AG20443 (cell line): ENCODE data around the gene ARID1B.

Experiments used
- DNase-seq: peaks from one replicate; pipeline ENCODE4 v3.0.0; 2012; ENCODE audit warnings: low spot score, mixed read lengths

ARID1B gene

DNA sequence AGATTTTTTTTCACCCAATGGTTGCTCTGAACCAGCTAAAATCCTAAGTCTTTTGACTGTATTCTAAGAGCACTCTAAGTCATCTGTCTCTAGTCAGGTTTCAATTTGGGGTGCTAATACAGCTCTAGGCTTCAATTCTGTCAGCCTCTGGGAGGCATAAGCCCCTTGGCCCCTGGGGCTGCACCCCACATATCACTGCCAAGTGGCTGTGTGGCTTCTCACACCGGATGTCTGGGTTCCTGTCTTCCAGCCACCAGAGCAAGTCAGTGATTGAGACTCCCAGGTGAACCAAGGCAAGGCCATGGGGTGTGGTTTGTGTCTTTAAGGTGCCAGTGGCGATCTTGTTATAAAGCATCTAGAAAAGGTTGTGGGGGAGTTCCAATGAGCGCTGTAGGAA is 409.6 kb downstream of the ARID1B start:
- DNase-seq = no peak

GRCh38 chr6:157187182-157188083 is 410.3 kb downstream of the ARID1B start:
- DNase-seq = no peak

GRCh38 chr6:157188213-157188612 is 411.0 kb downstream of the ARID1B start:
- no peak for DNase-seq

DNA sequence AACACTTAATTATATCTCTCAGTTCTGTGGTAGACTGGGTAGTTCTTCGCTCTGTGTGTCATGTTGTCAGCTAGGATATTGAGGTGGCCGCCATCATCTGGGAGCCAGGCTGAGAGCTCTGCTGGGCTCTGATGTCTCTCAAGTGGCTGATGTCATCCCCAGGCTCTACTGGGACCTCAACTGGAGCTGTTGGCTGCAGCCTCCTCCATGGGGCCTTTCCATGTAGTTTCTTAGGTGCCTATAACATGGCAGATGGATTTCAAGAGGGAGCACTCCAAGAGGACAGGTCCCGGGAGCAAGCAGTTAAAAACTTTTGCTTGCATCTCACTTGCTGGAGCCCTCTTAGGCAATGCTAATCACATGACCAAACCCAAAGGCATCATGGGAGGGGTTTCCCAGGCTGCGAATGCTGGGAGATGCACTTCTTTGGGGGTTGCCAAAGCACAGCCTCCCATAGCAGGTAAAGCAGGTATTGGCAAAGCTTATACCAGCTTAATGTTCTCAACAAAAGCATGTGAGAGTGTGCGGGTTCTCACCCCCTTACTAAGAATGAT is 416.3 kb downstream of the ARID1B start:
- no peak for DNase-seq

GRCh38 chr6:157194110-157194509 is 416.9 kb downstream of the ARID1B start:
- DNase-seq = no peak

GRCh38 chr6:157194643-157195042 is 417.5 kb downstream of the ARID1B start:
- no peak for DNase-seq

DNA sequence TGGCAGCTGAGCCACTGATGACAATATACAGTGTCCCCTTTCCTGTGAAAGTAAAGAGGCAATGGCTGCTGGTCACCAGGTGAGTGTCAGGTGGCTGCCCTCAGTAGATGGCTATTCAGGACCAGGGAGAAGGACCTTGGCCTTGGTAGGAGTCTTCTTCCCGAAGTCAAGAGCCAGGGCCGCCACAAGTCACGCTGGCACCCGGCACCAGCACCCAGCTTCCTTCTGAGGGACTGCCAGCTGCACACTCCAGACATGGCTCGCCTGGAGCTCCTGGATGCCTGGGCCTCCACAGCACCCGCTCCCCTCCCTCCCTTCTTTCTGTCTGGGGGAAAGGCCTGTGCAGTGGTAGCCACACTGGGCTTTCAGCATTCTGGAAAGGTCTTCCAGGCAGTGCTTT is 419.2 kb downstream of the ARID1B start:
- no peak for DNase-seq

- no peak for DNase-seq
Observed at GRCh38 chr6:157198425-157199279, 421.5 kb downstream of the ARID1B start.

GRCh38 chr6:157200117-157200516 is 422.9 kb downstream of the ARID1B start:
- no peak for DNase-seq

DNA sequence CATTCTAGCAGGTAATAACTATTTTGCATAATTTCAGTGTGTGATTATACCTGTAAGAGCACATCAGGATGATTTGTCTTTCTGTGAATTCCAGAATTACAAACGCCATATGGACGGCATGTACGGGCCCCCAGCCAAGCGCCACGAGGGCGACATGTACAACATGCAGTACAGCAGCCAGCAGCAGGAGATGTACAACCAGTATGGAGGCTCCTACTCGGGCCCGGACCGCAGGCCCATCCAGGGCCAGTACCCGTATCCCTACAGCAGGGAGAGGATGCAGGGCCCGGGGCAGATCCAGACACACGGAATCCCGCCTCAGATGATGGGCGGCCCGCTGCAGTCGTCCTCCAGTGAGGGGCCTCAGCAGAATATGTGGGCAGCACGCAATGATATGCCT is 423.4 kb downstream of the ARID1B start:
- no peak for DNase-seq

DNA sequence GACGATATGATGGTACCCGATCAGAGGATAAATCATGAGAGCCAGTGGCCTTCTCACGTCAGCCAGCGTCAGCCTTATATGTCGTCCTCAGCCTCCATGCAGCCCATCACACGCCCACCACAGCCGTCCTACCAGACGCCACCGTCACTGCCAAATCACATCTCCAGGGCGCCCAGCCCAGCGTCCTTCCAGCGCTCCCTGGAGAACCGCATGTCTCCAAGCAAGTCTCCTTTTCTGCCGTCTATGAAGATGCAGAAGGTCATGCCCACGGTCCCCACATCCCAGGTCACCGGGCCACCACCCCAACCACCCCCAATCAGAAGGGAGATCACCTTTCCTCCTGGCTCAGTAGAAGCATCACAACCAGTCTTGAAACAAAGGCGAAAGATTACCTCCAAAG is 423.9 kb downstream of the ARID1B start:
- no peak for DNase-seq

GRCh38 chr6:157203312-157203744 is 426.1 kb downstream of the ARID1B start:
- DNase-seq = no peak

- DNase-seq = no peak
Observed at GRCh38 chr6:157203764-157204163, 426.6 kb downstream of the ARID1B start.

DNA sequence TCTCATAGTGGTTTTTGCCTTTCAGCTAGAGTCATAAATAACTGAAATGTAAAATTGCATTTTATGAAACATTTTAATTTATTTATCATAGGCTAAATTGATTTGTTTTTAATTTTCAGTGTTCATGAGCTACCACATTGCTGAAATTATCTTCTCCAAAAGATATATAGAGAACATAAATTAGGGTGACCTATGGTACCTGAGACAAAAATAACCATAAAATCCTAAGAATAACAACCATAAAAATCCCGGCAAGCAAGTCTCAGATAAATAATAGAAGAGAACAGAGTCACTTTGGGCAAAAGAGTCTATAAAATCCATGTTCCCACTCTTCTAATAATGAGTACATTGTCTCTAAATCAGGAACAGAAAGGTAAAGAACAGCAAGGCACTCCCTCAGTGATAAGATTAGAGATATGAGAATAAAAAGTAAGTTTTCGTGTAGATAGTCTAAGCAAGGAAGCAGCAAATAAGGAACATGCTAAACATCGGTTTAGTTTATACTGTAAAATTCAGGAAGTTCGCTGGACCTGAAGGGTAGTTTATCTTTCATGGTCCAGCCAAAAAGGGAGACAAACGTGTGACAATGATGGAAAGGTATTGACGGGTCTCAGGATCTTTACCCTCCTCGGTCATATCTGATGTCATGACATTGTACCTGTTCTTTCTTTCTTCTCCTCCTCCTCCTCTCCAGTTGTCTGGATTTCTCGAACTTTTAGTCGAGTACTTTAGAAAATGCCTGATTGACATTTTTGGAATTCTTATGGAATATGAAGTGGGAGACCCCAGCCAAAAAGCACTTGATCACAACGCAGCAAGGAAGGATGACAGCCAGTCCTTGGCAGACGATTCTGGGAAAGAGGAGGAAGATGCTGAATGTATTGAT is 428.5 kb downstream of the ARID1B start:
- DNase-seq = no peak

DNA sequence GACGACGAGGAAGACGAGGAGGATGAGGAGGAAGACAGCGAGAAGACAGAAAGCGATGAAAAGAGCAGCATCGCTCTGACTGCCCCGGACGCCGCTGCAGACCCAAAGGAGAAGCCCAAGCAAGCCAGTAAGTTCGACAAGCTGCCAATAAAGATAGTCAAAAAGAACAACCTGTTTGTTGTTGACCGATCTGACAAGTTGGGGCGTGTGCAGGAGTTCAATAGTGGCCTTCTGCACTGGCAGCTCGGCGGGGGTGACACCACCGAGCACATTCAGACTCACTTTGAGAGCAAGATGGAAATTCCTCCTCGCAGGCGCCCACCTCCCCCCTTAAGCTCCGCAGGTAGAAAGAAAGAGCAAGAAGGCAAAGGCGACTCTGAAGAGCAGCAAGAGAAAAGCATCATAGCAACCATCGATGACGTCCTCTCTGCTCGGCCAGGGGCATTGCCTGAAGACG is 429.2 kb downstream of the ARID1B start:
- DNase-seq = no peak

GRCh38 chr6:157207521-157208076 is 430.4 kb downstream of the ARID1B start:
- no peak for DNase-seq

DNA sequence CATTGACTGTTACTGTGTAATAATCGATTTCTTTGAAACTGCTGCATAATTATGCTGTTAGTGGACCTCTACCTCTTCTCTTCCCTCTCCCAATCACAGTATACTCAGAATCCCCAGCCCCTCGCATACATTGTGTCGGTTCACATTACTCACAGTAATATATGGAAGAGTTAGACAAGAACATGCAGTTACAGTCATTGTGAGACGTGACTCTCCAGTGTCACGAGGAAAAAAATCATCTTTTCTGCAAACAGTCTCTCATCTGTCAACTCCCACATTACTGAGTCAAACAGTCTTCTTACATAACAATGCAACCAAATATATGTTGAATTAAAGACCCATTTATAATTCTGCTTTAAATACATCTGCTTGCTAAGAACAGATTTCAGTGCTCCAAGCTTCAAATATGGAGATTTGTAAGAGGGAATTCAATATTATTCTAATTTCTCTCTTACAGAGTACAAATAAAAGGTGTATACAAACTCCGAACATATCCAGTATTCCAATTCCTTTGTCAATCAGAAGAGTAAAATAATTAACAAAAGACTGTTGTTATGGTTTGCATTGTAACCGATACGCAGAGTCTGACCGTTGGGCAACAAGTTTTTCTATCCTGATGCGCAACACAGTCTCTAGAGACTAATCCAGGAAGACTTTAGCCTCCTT is 432.8 kb downstream of the ARID1B start:
- DNase-seq = no peak

GRCh38 chr6:157210954-157211353 is 433.8 kb downstream of the ARID1B start:
- DNase-seq = no peak

DNA sequence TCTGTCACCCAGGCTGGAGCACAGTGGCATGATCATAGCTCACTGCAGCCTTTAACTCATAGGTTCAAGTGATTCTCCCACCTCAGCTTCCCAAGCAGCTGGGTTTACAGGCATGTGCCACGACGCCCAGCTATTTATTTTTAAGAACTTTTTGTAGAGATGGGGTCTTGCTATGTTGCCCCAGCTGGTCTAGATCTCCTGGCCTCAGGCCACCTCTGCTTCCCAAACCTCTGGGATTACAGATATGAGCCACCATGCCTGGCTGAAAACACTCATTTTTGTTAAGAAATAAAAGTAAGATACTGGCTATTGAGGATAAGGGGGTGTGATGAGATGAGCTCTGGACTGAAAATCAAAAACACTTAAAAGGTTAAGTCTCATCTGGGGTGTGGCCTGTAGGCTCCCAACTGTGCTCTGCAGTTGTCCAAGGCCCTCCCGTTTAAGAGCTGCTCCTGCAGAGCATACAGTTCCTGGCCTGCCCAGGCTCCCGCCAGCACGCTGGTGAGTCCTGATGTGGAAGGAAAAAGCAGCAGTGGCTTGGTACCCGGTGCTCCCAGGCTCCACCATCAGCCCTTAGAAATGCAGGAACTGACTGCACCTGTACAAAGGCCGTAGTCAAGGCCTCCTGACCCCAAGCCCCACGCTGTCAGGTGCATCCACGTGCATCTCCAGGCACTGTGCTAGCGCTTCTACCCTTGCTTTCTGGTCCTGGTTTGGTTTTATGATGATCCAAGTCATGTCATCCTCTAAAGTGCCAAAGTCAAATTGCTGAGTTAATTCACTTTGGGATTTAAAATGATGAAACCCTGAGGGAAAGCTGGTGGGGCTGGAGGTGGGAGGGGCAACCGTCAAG is 434.7 kb downstream of the ARID1B start:
- no peak for DNase-seq

GRCh38 chr6:157213426-157213825 is 436.2 kb downstream of the ARID1B start:
- no peak for DNase-seq
